ENCODE data around the gene SH3GLB2. TPM values are rescaled to one million over a fixed set of nuclear protein-coding genes. Genes with fewer than 3 reads are reported as not detected.

Gene SH3GLB2
- total RNA-seq (2014; rRNA removed) = 44.1 and 60.4 TPM in 2 replicates
- percentile 51 among the genes with signal in this experiment for Bru-seq, nascent RNA
- percentile 58 among the genes with signal in this experiment for BruChase-seq, experiment 1, labeled RNA remaining after a 6-hour chase
- percentile 60 among the genes with signal in this experiment for BruChase-seq, experiment 2, labeled RNA remaining after a 2-hour chase
- long read RNA-seq, full-length matches to known transcripts = 71 of 140 reads
- long read RNA-seq, partial matches to known transcripts = 13 of 140 reads
- long read RNA-seq, other reads (novel, unspliced or antisense) = 56 of 140 reads

GRCh38 chr9:129028192-129028966, at the start of gene SH3GLB2:
Gene SH3GLB2, minus strand, starts transcription at chr9:129028331. Its CDS starts 177 bp downstream, at chr9:129028154.
- Histone ChIP-seq H3F3A (ENCODE audit: low read length, unreplicated experiment) (no peaks in the 10 kb centered on the region), H3K4me3 (ENCODE audit: low read length) (peak within 1 kb of the TSS; percentile 84), H2AFZ (ENCODE audit: low read length) (0 out of 2 replicates have a peak within 1 kb of the TSS, but pooled peaks have one; percentile 59), H3K27me3 (ENCODE audit: low read length) (no peaks in the 10 kb centered on the region), H3K4me1 (ENCODE audit: insufficient read depth, low read length) (peaks cover 15% of the 10 kb centered on the region; the same call in 1 of the 2 replicates), H3K4me2 (ENCODE audit: low read length) (peak within 1 kb of the TSS; percentile 94), H3K9ac (ENCODE audit: low read length) (peak within 1 kb of the TSS; percentile 66), H3K27ac (ENCODE audit: low read length) (no peak within 1 kb of the TSS), H3K9me3 (ENCODE audit: low read length) (no peaks in the 10 kb centered on the region), H4K20me1 (ENCODE audit: low read length) (no peaks in the 10 kb centered on the region), H3K36me3 (ENCODE audit: low read depth, low read length) (no peaks in the 10 kb centered on the region), H3K79me2 (ENCODE audit: low read length) (peaks cover 29% of the 10 kb centered on the region), H3K9me2 (replicated peaks; ENCODE audit: low read length) (no peaks in the 10 kb centered on the region)
- intact Hi-C loops (cut with micrococcal nuclease) = no loop called here
- DNase-seq (peak; percentile 83), ATAC-seq (peak; percentile 84)
- ChIA-PET CTCF (interaction anchor here (0.5 to 1.0 kb wide), 13 partner anchors 14 to 357 kb away, joined by 3 to 9 read pairs (median 3); partner anchors contain the start of genes ENDOG, KYAT1 and LRRC8A), POLR2A (ENCODE audit: unreplicated experiment) (interaction anchor here (0.5 to 1.0 kb wide), 2 partner anchors 24 to 53 kb away, joined by 3 to 4 read pairs; partner anchors contain the start of gene DOLPP1)
- BruUV-seq (replicated peaks) = no TSS peak
- TF ChIP-seq EZH2phosphoT487 (IDR thresholded peaks at IDR 0.05; ENCODE audit: borderline replicate concordance, low read length) (no peak), CTCF (conservative IDR thresholded peaks at IDR 0.05; ENCODE audit: low read depth, low read length) (peak; percentile 64), EZH2 (IDR thresholded peaks at IDR 0.05; ENCODE audit: low read length, unreplicated experiment) (no peak)

DNA sequence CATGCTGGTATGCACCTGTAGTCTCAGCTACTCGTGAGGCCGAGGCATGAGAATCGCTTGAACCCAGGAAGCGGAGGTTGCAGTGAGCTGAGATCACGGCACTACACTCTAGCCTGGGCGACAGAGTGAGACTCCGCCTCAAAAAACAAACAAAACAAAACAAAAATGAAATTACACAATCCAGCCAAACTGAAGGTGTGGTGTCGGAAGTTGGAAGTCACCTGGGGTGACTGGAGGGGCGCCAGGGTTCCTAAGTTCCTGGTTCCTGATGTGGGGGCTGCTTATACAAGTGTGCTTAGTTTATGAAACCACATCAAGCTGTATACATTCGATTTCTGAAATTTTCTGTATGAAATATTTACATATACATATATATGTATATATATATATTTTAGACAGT, 49.1 kb upstream of the SH3GLB2 start:
- no peaks in the 10 kb centered on the region for H3K36me3 ChIP-seq (ENCODE audit: low read depth, low read length)
- no TSS peak for BruUV-seq (replicated peaks)
- no peak for TF ChIP-seq EZH2phosphoT487 (IDR thresholded peaks at IDR 0.05; ENCODE audit: borderline replicate concordance, low read length)
- no peak for TF ChIP-seq CTCF (conservative IDR thresholded peaks at IDR 0.05; ENCODE audit: low read depth, low read length)
- H3K27me3 ChIP-seq (ENCODE audit: low read length) = no peaks in the 10 kb centered on the region
- ATAC-seq (no peak), DNase-seq (no peak)
- ChIA-PET POLR2A (ENCODE audit: unreplicated experiment) (no interaction called here), CTCF (no interaction called here)
- H3K9me3 ChIP-seq (ENCODE audit: low read length) = no peaks in the 10 kb centered on the region
- H3K79me2 ChIP-seq (ENCODE audit: low read length) = peaks cover 10% of the 10 kb centered on the region
- no peaks in the 10 kb centered on the region for H3F3A ChIP-seq (ENCODE audit: low read length, unreplicated experiment)
- peaks cover 6% of the 10 kb centered on the region; the same call in 1 of the 2 replicates for H3K4me1 ChIP-seq (ENCODE audit: insufficient read depth, low read length)
- H3K4me2 ChIP-seq (ENCODE audit: low read length) = no peak overlapping the region
- no peak overlapping the region for H3K9ac ChIP-seq (ENCODE audit: low read length)
- H3K4me3 ChIP-seq (ENCODE audit: low read length) = no peak overlapping the region
- H3K27ac ChIP-seq (ENCODE audit: low read length) = no peak overlapping the region
- intact Hi-C loops (cut with micrococcal nuclease) = no loop called here
- H3K9me2 ChIP-seq (replicated peaks; ENCODE audit: low read length) = no peaks in the 10 kb centered on the region
- H4K20me1 ChIP-seq (ENCODE audit: low read length) = no peaks in the 10 kb centered on the region
- no peak overlapping the region for H2AFZ ChIP-seq (ENCODE audit: low read length)
